OCI-LY3 (cell line): Measurements from ENCODE around the gene MTNR1B.

Source experiments
- H2AFZ ChIP-seq: fragments of 200-600, 300-600 bp; shearing (Covaris generic); 2 replicates; pipeline ENCODE4 v1.6.0; 2014; ENCODE audit warnings: antibody characterized with exemption, low read depth, low read length
- H3K27ac ChIP-seq: fragments of 200-600, 300-600 bp; sonication (generic); 2 replicates; pipeline ENCODE4 v1.5.1; 2014; ENCODE audit warnings: mild to moderate bottlenecking, low read length, moderate library complexity, mixed read lengths
- H3K27me3 ChIP-seq: fragments of 200-600, 300-600 bp; sonication (generic); 2 replicates; pipeline ENCODE4 v1.6.1; 2014; ENCODE audit warnings: low read depth, low read length, mixed read lengths
- H3K36me3 ChIP-seq: fragments of 200-600, 300-600 bp; sonication (generic); replicated peaks from 2 replicates; pipeline ENCODE3; 2014; ENCODE audit warnings: low read depth, low read length, mixed read lengths
- H3K4me1 ChIP-seq: fragments of 300-600, 200-600 bp; sonication (generic); 2 replicates; pipeline ENCODE4 v1.6.1; 2014; ENCODE audit warnings: low read length, mixed read lengths
- H3K4me2 ChIP-seq: fragments of 200-600, 300-600 bp; sonication (generic); 2 replicates; pipeline ENCODE4 v1.6.1; 2014; ENCODE audit warnings: low read length, mixed read lengths
- H3K4me3 ChIP-seq: fragments of 300-600, 200-600 bp; sonication (generic); 2 replicates; pipeline ENCODE4 v1.5.1; 2014; ENCODE audit warnings: antibody characterized with exemption, mild to moderate bottlenecking, low read length, moderate library complexity
- H3K79me2 ChIP-seq: fragments of 300-600, 200-600 bp; shearing (Covaris generic); 2 replicates; pipeline ENCODE4 v1.6.1; 2014; ENCODE audit warnings: mild to moderate bottlenecking, low read length, mixed read lengths
- H3K9ac ChIP-seq: fragments of 300-600, 200-600 bp; shearing (Covaris generic); 2 replicates; pipeline ENCODE4 v1.6.0; 2014; ENCODE audit warnings: mild to moderate bottlenecking, low read length, moderate library complexity
- H3K9me3 ChIP-seq: fragments of 200-600, 300-600 bp; shearing (Covaris generic); 2 replicates; pipeline ENCODE4 v1.6.1; 2014; ENCODE audit warnings: low read length, mixed read lengths; ENCODE audit not compliant: insufficient read depth
- H4K20me1 ChIP-seq: fragments of 200-600, 300-600 bp; sonication (generic); 2 replicates; pipeline ENCODE4 v1.6.1; 2016; ENCODE audit warnings: low read length, mixed read lengths; ENCODE audit not compliant: insufficient read depth
- EZH2phosphoT487 ChIP-seq: fragments of 200-600 bp; shearing (Covaris generic); IDR thresholded peaks from 2 replicates; pipeline ENCODE4 v1.6.1; 2018; ENCODE audit warnings: antibody characterized with exemption, mixed run types, low read depth
- TF ChIP-seq, protein P1 (sequence below): fragments of 200-600, 300-600 bp; sonication (generic); IDR thresholded peaks from 2 replicates; pipeline ENCODE4 v1.5.1; 2014; ENCODE audit warnings: antibody characterized with exemption, low read length, low read depth

MTNR1B gene

DNA sequence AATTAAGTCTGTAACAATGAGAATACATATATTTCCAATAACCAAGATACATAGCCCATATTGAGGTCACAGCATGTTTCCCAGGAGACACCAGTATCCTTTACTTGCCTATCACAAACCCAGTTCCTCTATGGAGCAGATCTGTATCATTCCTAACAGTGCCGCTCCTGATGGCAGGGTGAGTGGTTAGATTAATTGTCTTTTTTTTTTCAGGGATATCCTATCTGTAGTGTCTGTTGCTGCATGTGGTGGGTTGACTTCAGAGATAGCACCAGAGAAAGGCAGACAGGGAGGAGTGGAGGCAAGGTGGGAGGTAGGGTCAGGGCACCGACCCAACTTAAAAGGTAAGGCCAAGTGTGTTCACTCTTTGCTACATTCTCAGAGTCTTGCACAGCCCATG lies 2.8 kb downstream of the MTNR1B start:
- no peaks in the 10 kb centered on the region for H4K20me1 ChIP-seq
- no peak for TF ChIP-seq EZH2phosphoT487
- TF ChIP-seq, protein P1, sequence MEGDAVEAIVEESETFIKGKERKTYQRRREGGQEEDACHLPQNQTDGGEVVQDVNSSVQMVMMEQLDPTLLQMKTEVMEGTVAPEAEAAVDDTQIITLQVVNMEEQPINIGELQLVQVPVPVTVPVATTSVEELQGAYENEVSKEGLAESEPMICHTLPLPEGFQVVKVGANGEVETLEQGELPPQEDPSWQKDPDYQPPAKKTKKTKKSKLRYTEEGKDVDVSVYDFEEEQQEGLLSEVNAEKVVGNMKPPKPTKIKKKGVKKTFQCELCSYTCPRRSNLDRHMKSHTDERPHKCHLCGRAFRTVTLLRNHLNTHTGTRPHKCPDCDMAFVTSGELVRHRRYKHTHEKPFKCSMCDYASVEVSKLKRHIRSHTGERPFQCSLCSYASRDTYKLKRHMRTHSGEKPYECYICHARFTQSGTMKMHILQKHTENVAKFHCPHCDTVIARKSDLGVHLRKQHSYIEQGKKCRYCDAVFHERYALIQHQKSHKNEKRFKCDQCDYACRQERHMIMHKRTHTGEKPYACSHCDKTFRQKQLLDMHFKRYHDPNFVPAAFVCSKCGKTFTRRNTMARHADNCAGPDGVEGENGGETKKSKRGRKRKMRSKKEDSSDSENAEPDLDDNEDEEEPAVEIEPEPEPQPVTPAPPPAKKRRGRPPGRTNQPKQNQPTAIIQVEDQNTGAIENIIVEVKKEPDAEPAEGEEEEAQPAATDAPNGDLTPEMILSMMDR = no peak
- H3K27me3 ChIP-seq = no peaks in the 10 kb centered on the region
- H3K36me3 ChIP-seq = no peaks in the 10 kb centered on the region
- H3K79me2 ChIP-seq = no peaks in the 10 kb centered on the region
- no peak overlapping the region for H3K9ac ChIP-seq
- no peak overlapping the region for H2AFZ ChIP-seq
- no peak overlapping the region for H3K4me3 ChIP-seq
- H3K27ac ChIP-seq = no peak overlapping the region
- no peak overlapping the region for H3K4me2 ChIP-seq
- no peaks in the 10 kb centered on the region for H3K4me1 ChIP-seq
- H3K9me3 ChIP-seq = no peaks in the 10 kb centered on the region

DNA sequence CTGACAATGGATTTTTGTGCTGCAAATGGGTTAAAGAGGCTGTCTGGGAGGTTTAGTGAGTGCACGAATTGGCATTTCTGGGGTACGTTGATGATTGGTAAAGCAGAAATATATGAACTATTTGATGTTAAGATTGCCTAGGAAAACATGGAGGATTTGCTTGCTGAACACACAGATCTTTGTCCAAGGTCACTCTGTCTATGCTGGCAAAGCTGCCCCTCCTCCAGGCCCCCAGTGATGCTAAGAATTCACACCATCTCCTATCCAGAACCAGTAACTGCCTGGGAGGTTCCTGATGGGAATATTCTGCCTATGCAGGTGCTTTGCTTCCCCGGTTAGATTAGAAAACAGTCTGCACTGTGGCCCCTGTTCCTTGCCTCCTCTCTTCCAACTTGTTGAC lies 5.8 kb downstream of the MTNR1B start:
- Histone ChIP-seq H3K36me3 (no peaks in the 10 kb centered on the region), H4K20me1 (no peaks in the 10 kb centered on the region), H2AFZ (no peak overlapping the region), H3K4me1 (no peaks in the 10 kb centered on the region), H3K4me2 (no peak overlapping the region), H3K9ac (no peak overlapping the region), H3K79me2 (no peaks in the 10 kb centered on the region), H3K27me3 (no peaks in the 10 kb centered on the region), H3K9me3 (no peaks in the 10 kb centered on the region), H3K4me3 (no peak overlapping the region), H3K27ac (no peak overlapping the region)
- TF ChIP-seq, protein P1 = no peak
- no peak for TF ChIP-seq EZH2phosphoT487

DNA sequence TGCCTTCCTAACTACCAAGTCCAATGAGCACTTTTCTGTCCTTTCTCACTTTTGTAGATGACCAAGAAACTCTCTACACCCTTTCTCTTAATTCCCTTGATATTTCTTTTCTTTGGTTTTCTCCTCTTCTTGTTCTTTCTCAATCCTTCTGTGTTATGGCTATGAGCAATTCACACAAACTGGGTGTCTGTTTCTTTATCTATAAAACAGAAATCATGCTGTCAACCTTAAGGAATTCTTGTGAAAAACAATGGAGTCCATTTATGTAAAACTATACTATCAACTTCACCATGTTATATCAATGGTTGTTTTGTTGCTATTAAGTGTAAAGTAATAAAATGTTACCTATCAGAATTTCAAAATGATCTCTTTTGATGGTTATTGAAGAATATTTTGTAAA lies 7.2 kb downstream of the MTNR1B start:
- no peaks in the 10 kb centered on the region for H4K20me1 ChIP-seq
- H3K9me3 ChIP-seq = no peaks in the 10 kb centered on the region
- no peaks in the 10 kb centered on the region for H3K79me2 ChIP-seq
- no peaks in the 10 kb centered on the region for H3K36me3 ChIP-seq
- no peaks in the 10 kb centered on the region for H3K27me3 ChIP-seq
- no peak overlapping the region for H3K9ac ChIP-seq
- H3K4me3 ChIP-seq = no peak overlapping the region
- H3K4me2 ChIP-seq = no peak overlapping the region
- no peak overlapping the region for H2AFZ ChIP-seq
- no peak overlapping the region for H3K27ac ChIP-seq
- no peaks in the 10 kb centered on the region for H3K4me1 ChIP-seq
- no peak for TF ChIP-seq EZH2phosphoT487
- TF ChIP-seq, protein P1 = no peak

DNA sequence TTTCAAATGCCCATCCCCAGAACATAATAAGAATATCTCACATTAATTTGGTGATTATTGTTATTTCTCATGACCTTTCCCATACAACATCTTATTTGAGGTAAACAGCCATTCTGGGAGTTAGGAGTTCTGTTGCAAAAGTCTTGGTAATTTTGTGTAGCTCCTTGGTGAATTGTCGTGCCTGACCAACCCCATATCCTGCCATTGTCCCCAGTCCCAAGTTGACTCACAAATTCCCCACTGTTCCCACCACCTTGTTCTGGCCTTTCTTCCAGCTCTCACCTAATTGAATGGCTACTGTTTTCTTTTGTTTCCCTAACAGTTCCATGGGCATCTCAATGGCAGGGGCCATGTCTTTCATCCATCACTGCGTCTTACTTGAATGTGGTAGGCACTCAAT lies 8.0 kb downstream of the MTNR1B start:
- no peaks in the 10 kb centered on the region for H3K4me1 ChIP-seq
- H3K27me3 ChIP-seq = no peaks in the 10 kb centered on the region
- TF ChIP-seq EZH2phosphoT487 = no peak
- TF ChIP-seq, protein P1 = no peak
- no peaks in the 10 kb centered on the region for H3K36me3 ChIP-seq
- H3K4me3 ChIP-seq = no peak overlapping the region
- no peaks in the 10 kb centered on the region for H3K79me2 ChIP-seq
- H3K4me2 ChIP-seq = no peak overlapping the region
- H4K20me1 ChIP-seq = no peaks in the 10 kb centered on the region
- no peak overlapping the region for H2AFZ ChIP-seq
- no peak overlapping the region for H3K27ac ChIP-seq
- H3K9ac ChIP-seq = no peak overlapping the region
- no peaks in the 10 kb centered on the region for H3K9me3 ChIP-seq
